ENCODE data around the gene MOCOS.

MOCOS gene

DNA sequence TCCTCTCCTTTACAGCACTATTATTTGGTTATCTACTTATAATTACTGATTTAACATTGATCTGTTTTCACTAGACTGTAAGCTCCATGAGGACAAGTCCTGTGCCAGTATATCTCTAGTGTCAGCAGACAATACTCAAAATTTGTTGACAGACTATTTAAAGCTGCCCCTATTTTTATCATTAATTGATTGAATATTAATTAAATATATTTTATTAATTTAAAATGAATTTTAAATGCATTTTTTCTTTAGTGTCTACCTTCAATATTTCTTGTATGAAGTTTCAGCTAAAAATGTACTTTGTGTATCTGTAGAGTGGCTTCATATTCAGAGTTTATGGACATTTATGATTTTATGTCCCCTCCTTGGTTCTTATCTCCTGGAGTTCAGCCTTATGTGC is 83.9 kb downstream of the MOCOS start:
- DNase-seq (ENCODE audit: low read depth, low spot score) = no peak

DNA sequence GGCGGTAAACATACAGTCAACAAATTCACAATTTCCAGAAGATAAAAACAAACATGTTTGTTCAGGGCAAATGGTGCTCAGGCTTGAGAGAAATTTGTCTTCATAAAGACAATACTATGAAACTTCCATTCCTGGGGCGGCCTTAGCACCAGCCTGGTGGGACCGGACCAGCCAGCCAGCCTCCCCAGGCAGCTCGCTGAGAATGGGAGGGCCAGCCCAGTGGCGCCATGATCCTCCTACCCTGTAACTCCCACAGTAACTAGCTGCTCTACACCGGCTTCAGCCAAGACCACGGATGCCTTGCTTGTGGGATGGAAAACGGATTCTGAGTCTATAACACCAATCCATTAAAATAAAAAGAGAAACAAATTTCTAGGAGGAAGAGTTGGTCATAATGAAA is 86.0 kb downstream of the MOCOS start:
- no peak for DNase-seq (ENCODE audit: low read depth, low spot score)

DNA sequence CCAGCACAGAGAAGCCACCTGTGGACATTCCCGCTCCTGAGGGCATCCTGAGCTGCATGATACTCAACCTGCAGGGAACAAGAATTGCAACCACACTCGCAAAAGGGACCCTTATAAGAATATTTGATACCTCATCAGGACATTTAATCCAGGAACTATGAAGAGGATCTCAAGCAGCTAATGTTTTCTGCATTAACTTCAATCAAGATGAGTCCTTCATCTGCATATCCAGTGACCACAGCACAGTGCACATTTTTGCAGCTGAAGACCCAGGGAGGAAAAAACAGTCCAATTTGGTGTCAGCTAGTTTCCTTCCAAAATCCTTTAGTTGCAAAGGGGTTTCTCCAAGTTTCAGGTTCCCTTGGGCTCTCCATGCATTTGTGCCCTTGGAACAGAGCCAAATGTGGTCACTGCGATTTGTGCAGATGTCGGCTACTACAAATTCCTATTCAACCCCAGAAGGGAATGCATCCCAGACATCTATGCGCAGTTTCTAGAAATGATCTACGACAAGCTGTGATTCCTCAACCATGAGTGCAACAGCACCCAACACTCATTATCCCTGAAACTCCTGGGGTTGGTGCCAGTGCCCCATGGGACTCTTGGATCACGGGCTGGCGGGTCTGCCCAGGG is 86.9 kb downstream of the MOCOS start:
- DNase-seq (ENCODE audit: low read depth, low spot score) = no peak

DNA sequence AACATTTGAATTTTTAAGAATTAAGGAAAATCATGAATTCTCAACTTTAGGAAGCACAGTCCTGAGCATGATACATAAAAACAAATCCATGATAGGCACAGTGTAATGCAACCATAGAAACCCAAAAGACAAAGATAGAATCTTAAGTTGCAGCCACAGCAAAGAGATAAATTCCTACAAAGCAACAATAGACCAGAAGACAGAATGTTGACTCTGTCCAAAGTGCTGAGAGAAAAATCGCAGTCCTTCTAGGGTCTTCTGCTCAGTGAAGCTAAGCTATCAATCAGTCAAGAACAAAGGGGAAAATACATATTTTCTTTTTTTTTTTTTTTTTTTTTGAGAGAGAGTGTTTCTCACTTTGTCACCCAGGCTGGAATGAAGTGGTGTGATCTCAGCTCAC is 88.3 kb downstream of the MOCOS start:
- no peak for DNase-seq (ENCODE audit: low read depth, low spot score)

DNA sequence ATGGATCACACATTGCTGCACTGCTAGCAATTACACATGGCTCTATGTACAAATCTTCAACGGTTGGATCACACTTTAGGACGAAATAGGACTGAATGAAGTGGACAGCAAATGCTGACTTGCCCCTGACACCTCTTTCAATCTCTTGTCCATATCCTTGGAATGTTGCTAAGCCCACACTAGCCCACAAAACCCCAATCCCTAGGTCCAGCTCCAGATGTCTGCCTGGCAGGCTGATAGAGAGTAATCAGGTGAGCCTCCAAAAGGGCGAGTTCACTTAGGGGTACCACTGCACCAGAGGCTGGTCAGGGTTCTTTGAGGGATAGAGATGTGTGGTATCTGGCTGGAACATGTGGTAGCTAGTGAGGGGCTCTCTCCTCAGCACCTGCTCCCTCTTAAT is 91.7 kb downstream of the MOCOS start:
- DNase-seq (ENCODE audit: low read depth, low spot score) = no peak

DNA sequence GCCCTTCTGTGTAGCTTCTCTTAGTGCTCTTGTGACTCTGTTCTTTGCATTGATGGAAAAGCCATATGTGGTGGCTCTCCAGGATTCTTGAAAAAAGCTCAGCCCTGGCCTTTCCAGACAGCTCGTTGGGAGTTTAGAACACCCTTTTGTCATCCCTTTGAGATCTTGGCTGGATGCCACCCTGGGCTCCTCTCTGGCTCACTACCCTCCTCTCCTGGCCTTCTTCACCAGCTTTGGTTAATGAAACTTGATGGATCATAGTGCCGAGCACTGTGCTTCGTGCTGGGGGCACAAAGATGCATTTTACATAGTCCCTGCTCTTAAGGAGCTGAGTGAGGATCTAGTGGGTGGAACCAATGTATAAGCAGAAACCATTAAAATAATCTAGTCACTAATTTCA is 94.6 kb downstream of the MOCOS start:
- DNase-seq (ENCODE audit: low read depth, low spot score) = no peak

DNA sequence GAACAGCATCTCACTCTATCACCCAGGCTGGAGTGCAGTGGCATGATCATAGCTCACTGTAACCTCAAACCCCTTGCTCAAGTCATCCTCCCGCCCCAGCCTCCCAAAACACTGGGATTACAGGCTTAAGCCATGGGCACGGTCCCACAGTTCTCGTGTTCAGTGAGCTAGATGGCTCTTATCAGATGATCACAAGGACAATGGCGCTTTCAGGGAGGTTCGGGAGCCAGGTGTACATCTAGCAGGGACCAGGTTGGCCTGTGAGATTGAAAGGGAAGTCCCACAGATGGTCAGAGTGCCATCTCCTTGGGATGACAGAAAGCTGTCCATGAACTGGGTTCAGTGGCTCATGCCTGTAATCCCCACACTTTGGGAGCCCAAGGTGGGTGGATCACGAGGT is 96.2 kb downstream of the MOCOS start:
- DNase-seq (ENCODE audit: low read depth, low spot score) = no peak

DNA sequence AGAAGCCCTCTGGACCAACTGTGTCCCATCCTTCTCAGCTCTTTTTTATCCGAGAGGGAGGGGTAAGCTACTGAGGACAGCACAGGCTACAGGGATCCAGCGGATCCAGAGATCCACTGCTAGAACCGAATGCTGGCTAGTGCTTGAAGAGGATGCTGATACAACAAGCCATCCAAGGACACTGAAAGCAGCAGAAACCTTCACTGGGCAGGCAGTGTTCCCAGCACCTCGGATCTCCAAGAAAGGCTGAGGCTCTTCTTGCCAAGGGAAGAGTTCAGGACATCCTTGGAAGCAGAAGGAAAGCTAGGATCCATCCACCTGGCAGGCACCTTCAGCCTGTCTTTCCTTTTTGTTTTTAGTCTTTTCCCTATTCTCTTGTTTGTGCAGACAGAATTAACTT is 97.0 kb downstream of the MOCOS start:
- no peak for DNase-seq (ENCODE audit: low read depth, low spot score)

DNA sequence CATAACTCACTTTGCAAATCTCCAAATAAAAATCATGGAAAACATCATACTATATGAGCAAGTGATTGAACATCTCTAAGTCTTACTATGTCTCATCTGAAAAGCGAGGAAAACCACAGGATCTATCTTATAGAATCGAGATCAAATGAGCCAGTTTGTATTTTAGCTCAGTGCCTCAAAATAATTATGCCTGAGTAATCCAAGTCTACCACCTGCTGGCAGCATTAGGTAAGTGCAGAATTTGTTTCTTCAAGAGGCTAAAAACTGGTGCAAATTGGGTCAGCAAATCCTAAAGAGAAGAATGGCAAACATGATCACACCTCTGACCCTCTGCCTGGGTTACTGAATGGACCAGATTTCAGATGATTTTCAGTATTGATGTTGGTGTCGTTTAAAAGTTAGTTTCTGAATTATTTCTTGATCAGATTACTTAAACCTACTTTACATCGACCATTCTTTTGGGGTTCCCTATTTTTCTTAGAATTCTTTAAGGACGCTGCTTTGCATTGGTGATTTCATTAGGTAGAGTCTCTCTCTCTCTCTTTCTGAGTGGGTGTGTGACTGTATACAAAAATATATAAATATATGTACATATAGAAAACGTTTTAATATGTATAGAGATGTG is 97.5 kb downstream of the MOCOS start:
- peak; percentile 28 for DNase-seq (ENCODE audit: low read depth, low spot score)

DNA sequence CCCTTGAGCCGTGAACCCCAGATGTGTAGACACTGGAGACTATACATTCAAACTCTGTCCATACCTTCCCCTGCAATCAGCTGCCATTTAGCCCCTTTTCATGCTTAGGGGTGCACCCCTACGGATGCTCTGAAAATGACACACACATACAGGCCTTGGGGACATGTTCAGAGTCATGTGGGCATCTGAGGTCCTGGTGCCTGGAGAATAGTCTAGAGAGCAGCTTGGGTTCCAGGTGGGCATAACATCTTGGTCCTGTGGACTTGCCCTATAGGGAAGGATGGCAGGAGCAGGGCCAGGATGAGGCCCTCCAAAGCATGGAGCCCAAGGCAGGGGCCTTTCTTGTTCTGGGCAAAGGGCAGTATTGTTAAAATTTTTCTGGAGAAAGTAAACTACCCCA is 100.4 kb downstream of the MOCOS start:
- no peak for DNase-seq (ENCODE audit: low read depth, low spot score)

DNA sequence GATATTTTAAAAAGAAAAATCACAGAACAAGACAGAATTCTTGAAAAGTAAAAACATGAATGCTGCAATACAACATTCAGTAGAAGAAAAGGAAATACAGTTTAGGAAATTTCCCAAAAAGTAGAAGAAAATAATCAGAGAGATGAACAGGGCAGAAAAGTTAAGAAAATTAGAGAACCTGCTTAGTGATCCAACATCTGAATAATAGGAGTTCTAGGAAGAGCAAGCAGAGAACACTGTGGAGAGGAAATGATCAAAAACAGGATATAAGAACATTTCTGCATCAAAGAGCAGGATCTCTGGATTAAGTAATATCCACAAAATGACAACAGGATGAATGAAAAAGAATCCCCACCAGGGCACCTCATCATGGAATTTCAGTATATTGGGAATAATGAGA is 101.4 kb downstream of the MOCOS start:
- no peak for DNase-seq (ENCODE audit: low read depth, low spot score)

DNA sequence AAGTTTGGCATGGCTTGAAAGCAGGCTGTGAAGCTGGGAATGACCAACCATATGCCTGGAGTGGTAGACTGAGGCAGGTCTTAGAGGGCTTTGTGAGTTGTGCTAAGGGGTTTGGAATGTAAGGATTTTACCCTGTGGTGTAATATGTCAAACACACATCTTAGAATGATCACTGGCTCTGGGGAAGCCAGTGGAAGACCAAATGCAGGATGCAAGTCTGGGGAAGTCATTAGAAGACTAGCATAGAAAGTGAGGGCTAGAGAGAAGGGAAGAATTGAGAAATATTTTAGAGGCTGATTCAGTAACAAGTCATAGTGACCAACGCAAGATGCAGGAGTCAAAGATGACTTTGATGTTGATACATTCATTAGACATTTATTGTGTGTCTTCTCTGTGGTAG is 106.7 kb downstream of the MOCOS start:
- DNase-seq (ENCODE audit: low read depth, low spot score) = no peak

DNA sequence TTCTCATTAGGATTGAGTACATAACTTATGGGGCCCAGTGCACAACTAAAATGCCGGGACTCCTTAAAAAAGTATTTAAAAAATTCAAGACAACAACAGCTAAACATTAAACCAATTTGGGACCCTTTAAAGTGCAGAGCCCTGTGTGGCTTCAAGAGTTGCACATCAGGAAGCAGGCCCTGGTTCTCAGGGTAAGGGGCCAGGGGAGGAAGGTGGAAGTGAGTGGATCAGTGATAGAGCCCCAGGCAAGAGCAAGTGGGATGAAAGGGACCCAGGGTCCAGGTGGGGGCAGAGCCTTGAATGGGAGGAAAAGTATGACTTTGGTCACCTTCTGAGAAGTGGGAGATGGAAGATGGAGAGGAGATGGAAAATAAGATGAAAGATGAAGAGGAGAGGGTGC is 107.9 kb downstream of the MOCOS start:
- DNase-seq (ENCODE audit: low read depth, low spot score) = no peak

DNA sequence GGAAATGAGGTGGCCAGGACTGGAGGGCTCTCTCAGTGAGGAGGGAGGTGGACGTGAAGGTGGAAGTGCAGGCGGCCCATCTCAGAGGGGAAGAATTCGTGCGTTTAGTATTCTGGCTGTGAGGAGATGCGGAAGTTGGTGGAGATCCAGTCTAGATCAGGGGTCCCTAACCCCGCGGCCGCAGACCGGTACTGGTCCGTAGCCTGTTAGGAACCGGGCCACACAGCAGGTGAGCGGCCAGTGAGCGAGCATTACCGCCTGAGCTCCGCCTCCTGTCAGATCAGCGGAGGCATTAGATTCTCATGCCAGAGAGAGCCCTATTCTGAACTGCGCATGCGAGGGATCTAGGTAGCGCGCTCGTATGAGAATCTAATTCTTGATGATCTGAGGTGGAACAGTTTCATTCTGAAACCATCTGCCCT is 108.6 kb downstream of the MOCOS start:
- DNase-seq (ENCODE audit: low read depth, low spot score) = no peak

DNA sequence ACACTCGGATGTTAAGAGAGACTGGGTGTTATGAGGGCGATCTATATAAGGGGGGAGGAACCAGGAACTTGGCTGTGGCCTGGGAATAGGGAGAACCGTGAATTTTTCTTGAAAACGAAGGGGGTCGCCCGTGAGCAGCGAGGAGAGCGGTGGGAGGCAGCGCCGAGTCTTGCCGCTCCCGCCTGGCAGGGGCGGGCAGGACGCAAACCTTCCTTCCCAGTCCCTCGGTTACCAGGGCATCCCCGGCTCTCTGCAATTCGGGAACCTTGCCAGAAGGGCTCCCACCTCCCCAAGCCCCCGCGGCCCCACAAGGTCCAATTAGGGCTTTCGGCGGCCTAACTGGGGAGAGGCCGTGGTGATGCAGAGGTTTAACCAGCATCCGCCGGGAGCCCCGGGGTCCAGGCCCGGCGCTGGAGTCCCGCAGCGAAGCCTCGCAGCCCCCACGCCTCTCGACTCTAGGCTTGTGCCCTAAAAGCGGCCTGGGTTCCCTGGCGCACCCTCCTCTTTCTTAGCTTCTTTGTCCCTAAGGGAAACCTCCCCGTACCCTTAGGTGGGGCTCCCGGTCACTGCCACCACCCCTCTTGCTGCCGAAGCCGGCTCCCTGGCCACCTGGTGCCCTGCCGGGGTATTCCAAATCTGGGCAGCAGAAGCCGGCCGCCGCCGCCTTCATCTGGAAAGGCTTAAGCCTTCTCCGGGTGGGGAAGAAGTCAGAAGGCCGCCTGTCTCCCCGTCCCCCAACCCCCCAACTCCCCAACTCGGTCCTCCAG is 109.5 kb downstream of the MOCOS start:
- no peak for DNase-seq (ENCODE audit: low read depth, low spot score)

DNA sequence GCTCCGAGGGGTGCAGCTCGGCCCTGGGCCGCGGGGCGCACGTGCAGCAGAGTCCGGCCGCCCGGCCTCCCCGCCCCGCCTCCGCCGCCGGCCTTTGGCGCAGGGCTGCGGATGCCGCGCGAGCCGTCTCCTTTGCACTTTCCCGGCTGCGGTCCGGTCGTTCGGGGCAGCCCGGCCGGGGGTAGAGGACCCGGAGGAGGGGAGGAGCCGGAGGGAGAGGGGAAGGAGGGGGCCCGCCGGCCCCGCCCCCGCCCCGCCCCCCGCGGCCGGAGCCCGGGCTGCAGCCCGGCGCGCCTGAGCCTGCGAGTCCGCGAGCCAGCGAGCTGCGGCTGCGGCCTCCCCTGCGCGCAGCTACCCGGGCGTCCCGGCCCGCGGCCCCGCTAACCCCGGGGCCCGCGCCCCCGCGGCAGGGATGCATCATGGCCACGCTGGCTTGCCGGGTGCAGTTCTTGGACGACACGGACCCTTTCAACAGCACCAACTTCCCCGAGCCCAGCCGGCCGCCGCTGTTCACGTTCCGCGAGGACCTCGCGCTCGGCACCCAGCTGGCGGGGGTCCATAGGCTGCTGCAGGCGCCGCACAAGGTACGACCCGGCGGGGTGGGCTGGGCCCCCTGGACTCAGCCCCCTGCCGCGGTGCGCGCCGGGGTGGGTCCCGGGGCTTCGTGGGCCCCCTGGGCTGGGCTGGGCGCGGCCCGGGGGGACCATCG is 110.3 kb downstream of the MOCOS start, which contains the start of gene FHOD3:
FHOD3 (plus strand) TSS at position 297 of the 709 bp plus-strand sequence; CDS start at position 420, 123 bp downstream.
- no peak for DNase-seq (ENCODE audit: low read depth, low spot score)

DNA sequence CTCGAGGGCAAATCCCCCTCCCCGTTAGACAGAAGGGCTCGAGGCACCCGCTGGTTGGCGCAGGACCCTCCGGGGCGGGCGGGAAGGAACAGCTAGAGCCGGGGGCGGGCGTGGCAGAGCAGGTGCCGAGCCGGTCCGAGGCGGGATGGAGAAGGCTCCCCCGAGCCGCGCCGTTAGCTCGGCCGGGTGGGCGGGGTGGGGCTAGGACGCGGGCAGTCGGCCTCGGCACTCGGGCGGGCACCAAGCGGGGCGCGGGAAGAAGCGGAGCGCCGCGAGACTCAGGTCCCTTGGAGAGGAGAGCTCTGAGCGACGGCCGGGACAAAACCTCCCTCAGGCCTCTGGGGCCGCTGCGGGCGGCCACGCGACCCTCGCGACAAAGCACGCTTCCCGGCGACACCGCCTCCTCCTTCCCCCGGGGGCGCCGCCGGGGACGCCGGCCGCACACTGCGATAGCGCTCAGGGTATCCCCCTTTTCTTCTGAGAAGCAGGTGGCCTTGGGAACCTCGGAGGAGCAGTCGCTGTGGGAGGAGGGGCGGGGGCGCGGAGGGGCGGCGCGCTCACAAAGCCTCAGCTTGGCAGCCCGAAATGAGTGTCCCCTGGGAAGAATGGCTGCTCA is 110.9 kb downstream of the MOCOS start:
- DNase-seq (ENCODE audit: low read depth, low spot score) = no peak

DNA sequence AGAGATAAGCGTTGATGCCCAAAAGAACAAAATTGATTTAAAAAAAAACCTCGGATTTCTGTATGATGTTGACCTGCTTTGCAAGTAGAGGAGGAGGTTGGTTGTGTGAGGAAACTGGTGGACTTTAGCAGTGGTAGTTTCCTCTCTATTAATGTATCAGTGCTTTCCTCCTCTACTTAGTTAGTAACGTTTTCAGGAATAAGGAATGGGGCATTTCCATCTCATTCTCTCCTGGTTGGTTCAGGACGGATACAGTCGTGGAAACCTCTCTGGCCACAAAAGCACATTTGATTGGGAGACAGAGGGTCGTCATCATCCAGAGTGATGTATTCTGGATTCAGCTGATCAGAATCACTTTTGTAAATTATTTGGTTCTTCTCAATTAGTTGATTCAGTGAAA is 111.7 kb downstream of the MOCOS start:
- DNase-seq (ENCODE audit: low read depth, low spot score) = no peak

DNA sequence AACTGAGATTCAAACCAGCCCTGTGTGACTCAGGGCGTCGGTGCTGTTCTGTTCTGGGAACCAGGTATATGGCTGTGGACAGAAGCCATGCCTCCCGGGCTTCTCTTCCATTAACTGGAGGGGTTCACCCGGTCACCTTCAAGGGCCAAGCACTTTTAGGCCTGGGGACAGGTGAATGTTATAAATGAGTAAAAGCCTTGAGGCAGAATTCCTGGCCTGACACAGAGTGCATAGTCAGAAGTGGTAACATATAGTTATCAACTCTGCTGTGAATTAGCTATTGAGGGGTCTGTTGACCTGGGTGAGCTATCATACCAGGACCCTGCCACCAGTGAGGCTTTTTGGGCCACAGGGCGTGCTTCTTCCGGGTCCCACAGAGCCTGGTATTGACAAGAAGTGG is 112.9 kb downstream of the MOCOS start:
- DNase-seq (ENCODE audit: low read depth, low spot score) = no peak

DNA sequence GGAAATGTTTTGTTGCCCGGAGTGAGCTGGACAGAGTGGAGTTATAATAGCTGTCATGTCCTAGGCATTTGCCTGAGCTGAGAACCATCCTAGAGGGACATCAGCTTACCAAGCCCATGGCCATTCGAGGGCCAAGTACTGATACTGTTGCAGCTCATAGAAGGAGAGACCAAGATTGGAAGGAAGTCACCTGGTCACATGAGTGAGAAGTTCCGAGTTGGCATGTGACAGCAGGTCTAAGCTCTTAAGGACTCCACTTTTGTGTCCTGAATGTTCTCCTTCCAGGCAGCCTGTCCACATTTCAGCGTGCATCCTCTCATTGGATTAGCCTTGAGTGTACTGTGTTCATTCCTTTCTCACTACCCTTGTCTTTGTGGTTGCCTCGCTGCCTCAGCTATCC is 114.6 kb downstream of the MOCOS start:
- no peak for DNase-seq (ENCODE audit: low read depth, low spot score)

DNA sequence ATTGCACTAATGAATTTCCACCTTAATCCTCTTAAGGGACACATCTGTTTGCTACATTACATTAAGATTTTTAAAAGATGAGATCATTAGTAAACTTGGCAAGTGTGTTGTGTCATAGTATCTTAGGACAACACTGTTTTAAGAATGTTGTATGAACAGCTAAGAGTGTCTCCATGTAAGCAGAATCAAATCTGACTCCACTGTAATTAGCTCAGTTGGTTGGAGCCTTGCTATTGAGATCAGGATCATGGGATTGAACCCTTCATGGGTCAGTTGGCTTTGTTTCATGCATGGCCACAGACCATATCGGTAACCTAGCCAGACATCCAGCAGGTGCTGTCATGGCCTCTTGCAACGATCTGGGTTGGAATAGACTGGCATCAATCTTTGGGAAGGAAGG is 115.4 kb downstream of the MOCOS start:
- DNase-seq (ENCODE audit: low read depth, low spot score) = no peak

Measured in activated CD4-positive, CD25-positive, alpha-beta regulatory T cell treated with anti-CD3 and anti-CD28 coated beads, Interleukin-2, amount 50 U/mL, for 16 hours (primary cell).